HG03354 (cell line): Measurements from ENCODE around the gene DBI.
"Not testable (repeated sequence)": the region's sequence is repeated elsewhere in the genome, so short reads cannot be mapped to it uniquely, and the experiment has no call there.

Experiments used
- ATAC-seq: cut with Tn5 transposase; IDR thresholded peaks from one replicate; pipeline ENCODE4 v1.9.1; 2021; ENCODE audit warnings: mild to moderate bottlenecking; ENCODE audit not compliant: unreplicated experiment, poor library complexity, severe bottlenecking

The DBI gene

GRCh38 chr2:119360423-119360966, 6.3 kb upstream of the DBI start:
- ATAC-seq: no peak

GRCh38 chr2:119364798-119365197, 2.0 kb upstream of the DBI start:
- no peak for ATAC-seq

GRCh38 chr2:119365436-119365835, 1.3 kb upstream of the DBI start:
- no peak for ATAC-seq

GRCh38 chr2:119366161-119366648, 572 bp upstream of the DBI start:
- ATAC-seq: peak; percentile 5

- peak; percentile 42 for ATAC-seq
Measured at GRCh38 chr2:119367472-119368099, 809 bp downstream of the DBI start.

GRCh38 chr2:119369845-119370244, 3.1 kb downstream of the DBI start:
- ATAC-seq: no peak

GRCh38 chr2:119371111-119371510, 4.3 kb downstream of the DBI start:
- ATAC-seq: no peak

GRCh38 chr2:119372778-119373568, 6.2 kb downstream of the DBI start:
- ATAC-seq: no peak

- not testable (repeated sequence) for ATAC-seq
Measured at GRCh38 chr2:119373907-119374745, 7.3 kb downstream of the DBI start.

GRCh38 chr2:119376406-119376805, 9.6 kb downstream of the DBI start:
- not testable (repeated sequence) for ATAC-seq

- ATAC-seq: no peak
Measured at GRCh38 chr2:119376810-119377209, 10.0 kb downstream of the DBI start.

- no peak for ATAC-seq
Measured at GRCh38 chr2:119377294-119377992, 10.7 kb downstream of the DBI start.

GRCh38 chr2:119377993-119378345, 11.2 kb downstream of the DBI start:
- no peak for ATAC-seq

- ATAC-seq: no peak
Measured at GRCh38 chr2:119378566-119378965, 11.8 kb downstream of the DBI start.

GRCh38 chr2:119383410-119384140, 16.8 kb downstream of the DBI start:
- no peak for ATAC-seq

- no peak for ATAC-seq
Measured at GRCh38 chr2:119384971-119385370, 18.2 kb downstream of the DBI start.

- ATAC-seq: no peak
Measured at GRCh38 chr2:119385466-119385865, 18.7 kb downstream of the DBI start.

- peak; percentile 78 for ATAC-seq
Measured at GRCh38 chr2:119387381-119388129, 20.8 kb downstream of the DBI start.
